ENCODE data around the gene DUSP10.

Gene DUSP10

GRCh38 chr1:221739677-221740025 is 2.2 kb downstream of the DUSP10 start:
- Mint-ChIP-seq H3K27me3 (no peaks in the 10 kb centered on the region), H3K4me3 (peak overlapping the region; percentile 33), H3K36me3 (ENCODE audit: insufficient read depth) (peaks cover 20% of the 10 kb centered on the region), H3K27ac (ENCODE audit: low read depth) (peak overlapping the region; percentile 15), H3K9me3 (no peaks in the 10 kb centered on the region), H3K4me1 (peaks cover 32% of the 10 kb centered on the region)
- DNase-seq (ENCODE audit: low spot score in 2 of 2) = no peak
- ATAC-seq (replicated peaks; ENCODE audit: extremely low read depth, poor library complexity, severe bottlenecking) = no peak

- DNase-seq (ENCODE audit: low spot score in 2 of 2) (no peak), ATAC-seq (replicated peaks; ENCODE audit: extremely low read depth, poor library complexity, severe bottlenecking) (no peak)
- Mint-ChIP-seq H3K4me3 (peak overlapping the region; percentile 33), H3K36me3 (ENCODE audit: insufficient read depth) (peaks cover 24% of the 10 kb centered on the region), H3K27me3 (no peaks in the 10 kb centered on the region), H3K4me1 (peaks cover 36% of the 10 kb centered on the region), H3K27ac (ENCODE audit: low read depth) (peak overlapping the region; percentile 15), H3K9me3 (no peaks in the 10 kb centered on the region)
These were observed 2.7 kb downstream of the DUSP10 start for GRCh38 chr1:221739018-221739676.

GRCh38 chr1:221736714-221737113 is 5.2 kb downstream of the DUSP10 start:
- ATAC-seq (replicated peaks; ENCODE audit: extremely low read depth, poor library complexity, severe bottlenecking) = no peak
- H3K27me3 Mint-ChIP-seq = no peaks in the 10 kb centered on the region
- no peak overlapping the region for H3K4me3 Mint-ChIP-seq
- no peaks in the 10 kb centered on the region for H3K9me3 Mint-ChIP-seq
- H3K36me3 Mint-ChIP-seq (ENCODE audit: insufficient read depth) = peaks cover 27% of the 10 kb centered on the region
- DNase-seq (ENCODE audit: low spot score in 2 of 2) = no peak
- no peak overlapping the region for H3K27ac Mint-ChIP-seq (ENCODE audit: low read depth)
- H3K4me1 Mint-ChIP-seq = peaks cover 46% of the 10 kb centered on the region

GRCh38 chr1:221735999-221736398 is 5.9 kb downstream of the DUSP10 start:
- no peaks in the 10 kb centered on the region for H3K9me3 Mint-ChIP-seq

GRCh38 chr1:221734187-221734586 is 7.7 kb downstream of the DUSP10 start:
- H3K27me3 Mint-ChIP-seq = no peaks in the 10 kb centered on the region
- H3K36me3 Mint-ChIP-seq (ENCODE audit: insufficient read depth) = peaks cover 24% of the 10 kb centered on the region
- peaks cover 54% of the 10 kb centered on the region for H3K4me1 Mint-ChIP-seq
- ATAC-seq (replicated peaks; ENCODE audit: extremely low read depth, poor library complexity, severe bottlenecking) (no peak), DNase-seq (ENCODE audit: low spot score in 2 of 2) (no peak)
- no peak overlapping the region for H3K4me3 Mint-ChIP-seq
- no peaks in the 10 kb centered on the region for H3K9me3 Mint-ChIP-seq
- H3K27ac Mint-ChIP-seq (ENCODE audit: low read depth) = peak overlapping the region; percentile 4

More at GRCh38 chr1:221735999-221736398, 5.9 kb downstream of the DUSP10 start:
- H3K27me3 Mint-ChIP-seq = no peaks in the 10 kb centered on the region
- H3K4me3 Mint-ChIP-seq = no peak overlapping the region
- no peak overlapping the region for H3K27ac Mint-ChIP-seq (ENCODE audit: low read depth)
- ATAC-seq (replicated peaks; ENCODE audit: extremely low read depth, poor library complexity, severe bottlenecking) (no peak), DNase-seq (ENCODE audit: low spot score in 2 of 2) (no peak)
- H3K4me1 Mint-ChIP-seq = peaks cover 46% of the 10 kb centered on the region
- H3K36me3 Mint-ChIP-seq (ENCODE audit: insufficient read depth) = peaks cover 27% of the 10 kb centered on the region

- ATAC-seq (replicated peaks; ENCODE audit: extremely low read depth, poor library complexity, severe bottlenecking) (no peak), DNase-seq (ENCODE audit: low spot score in 2 of 2) (no peak)
- H3K27me3 Mint-ChIP-seq = no peaks in the 10 kb centered on the region
- no peak overlapping the region for H3K4me3 Mint-ChIP-seq
- peaks cover 21% of the 10 kb centered on the region for H3K36me3 Mint-ChIP-seq (ENCODE audit: insufficient read depth)
- no peaks in the 10 kb centered on the region for H3K9me3 Mint-ChIP-seq
- H3K27ac Mint-ChIP-seq (ENCODE audit: low read depth) = no peak overlapping the region
- peaks cover 66% of the 10 kb centered on the region for H3K4me1 Mint-ChIP-seq
These were observed 9.8 kb downstream of the DUSP10 start for GRCh38 chr1:221732052-221732451.

- Mint-ChIP-seq H3K27me3 (no peaks in the 10 kb centered on the region), H3K9me3 (no peaks in the 10 kb centered on the region), H3K36me3 (ENCODE audit: insufficient read depth) (peaks cover 19% of the 10 kb centered on the region), H3K4me3 (no peak overlapping the region), H3K4me1 (peaks cover 74% of the 10 kb centered on the region), H3K27ac (ENCODE audit: low read depth) (no peak overlapping the region)
- ATAC-seq (replicated peaks; ENCODE audit: extremely low read depth, poor library complexity, severe bottlenecking) = no peak
- no peak for DNase-seq (ENCODE audit: low spot score in 2 of 2)
These were observed 12.0 kb downstream of the DUSP10 start for GRCh38 chr1:221729771-221730330.

- Mint-ChIP-seq H3K27ac (ENCODE audit: low read depth) (peak overlapping the region; percentile 67), H3K4me3 (peak overlapping the region; percentile 65), H3K27me3 (no peaks in the 10 kb centered on the region), H3K36me3 (ENCODE audit: insufficient read depth) (peaks cover 14% of the 10 kb centered on the region), H3K4me1 (peaks cover 58% of the 10 kb centered on the region), H3K9me3 (no peaks in the 10 kb centered on the region)
- DNase-seq (ENCODE audit: low spot score in 2 of 2) (no peak), ATAC-seq (replicated peaks; ENCODE audit: extremely low read depth, poor library complexity, severe bottlenecking) (no peak)
These were observed 13.8 kb downstream of the DUSP10 start for GRCh38 chr1:221728037-221728505.

GRCh38 chr1:221727146-221728036 is 14.5 kb downstream of the DUSP10 start:
- Mint-ChIP-seq H3K27ac (ENCODE audit: low read depth) (peak overlapping the region; percentile 67), H3K27me3 (no peaks in the 10 kb centered on the region), H3K4me1 (peaks cover 59% of the 10 kb centered on the region), H3K9me3 (no peaks in the 10 kb centered on the region), H3K36me3 (ENCODE audit: insufficient read depth) (peaks cover 12% of the 10 kb centered on the region), H3K4me3 (peak overlapping the region; percentile 65)
- peak; percentile 18 for ATAC-seq (replicated peaks; ENCODE audit: extremely low read depth, poor library complexity, severe bottlenecking)
- DNase-seq (ENCODE audit: low spot score in 2 of 2) = no peak

- Mint-ChIP-seq H3K27me3 (no peaks in the 10 kb centered on the region), H3K4me1 (peaks cover 66% of the 10 kb centered on the region), H3K36me3 (ENCODE audit: insufficient read depth) (peaks cover 16% of the 10 kb centered on the region), H3K27ac (ENCODE audit: low read depth) (peak overlapping the region; percentile 64), H3K4me3 (peak overlapping the region; percentile 65), H3K9me3 (no peaks in the 10 kb centered on the region)
- ATAC-seq (replicated peaks; ENCODE audit: extremely low read depth, poor library complexity, severe bottlenecking) (peak; percentile 81), DNase-seq (ENCODE audit: low spot score in 2 of 2) (no peak)
These were observed 15.9 kb downstream of the DUSP10 start for GRCh38 chr1:221725735-221726672.

- ATAC-seq (replicated peaks; ENCODE audit: extremely low read depth, poor library complexity, severe bottlenecking) (no peak), DNase-seq (ENCODE audit: low spot score in 2 of 2) (no peak)
- no peaks in the 10 kb centered on the region for H3K9me3 Mint-ChIP-seq
- no peak overlapping the region for H3K4me3 Mint-ChIP-seq
- no peaks in the 10 kb centered on the region for H3K27me3 Mint-ChIP-seq
- H3K4me1 Mint-ChIP-seq = peaks cover 72% of the 10 kb centered on the region
- peak overlapping the region; percentile 64 for H3K27ac Mint-ChIP-seq (ENCODE audit: low read depth)
- peaks cover 16% of the 10 kb centered on the region for H3K36me3 Mint-ChIP-seq (ENCODE audit: insufficient read depth)
These were observed 16.8 kb downstream of the DUSP10 start for GRCh38 chr1:221724931-221725605.
